Lower leg skin (tissue), 3 donors: Measurements from ENCODE around the gene PLEKHA8.

ENCODE experiments used
- POLR2A ChIP-seq, 2 donors: fragments of 450-650 bp; IDR thresholded peaks; one replicate each; pipeline ENCODE4 v1.6.1; 2016 to 2017; ENCODE audit warnings: antibody characterized with exemption in 2 of 2, mild to moderate bottlenecking in 1 of 2, moderate library complexity in 1 of 2
- TF ChIP-seq, protein P1 (sequence below), 3 donors: fragments of 450-650 bp; IDR thresholded peaks; one replicate each; pipeline ENCODE4 v1.5.1; 2016; ENCODE audit warnings: antibody characterized with exemption in 3 of 3, mild to moderate bottlenecking in 3 of 3, moderate library complexity in 2 of 3

DNA sequence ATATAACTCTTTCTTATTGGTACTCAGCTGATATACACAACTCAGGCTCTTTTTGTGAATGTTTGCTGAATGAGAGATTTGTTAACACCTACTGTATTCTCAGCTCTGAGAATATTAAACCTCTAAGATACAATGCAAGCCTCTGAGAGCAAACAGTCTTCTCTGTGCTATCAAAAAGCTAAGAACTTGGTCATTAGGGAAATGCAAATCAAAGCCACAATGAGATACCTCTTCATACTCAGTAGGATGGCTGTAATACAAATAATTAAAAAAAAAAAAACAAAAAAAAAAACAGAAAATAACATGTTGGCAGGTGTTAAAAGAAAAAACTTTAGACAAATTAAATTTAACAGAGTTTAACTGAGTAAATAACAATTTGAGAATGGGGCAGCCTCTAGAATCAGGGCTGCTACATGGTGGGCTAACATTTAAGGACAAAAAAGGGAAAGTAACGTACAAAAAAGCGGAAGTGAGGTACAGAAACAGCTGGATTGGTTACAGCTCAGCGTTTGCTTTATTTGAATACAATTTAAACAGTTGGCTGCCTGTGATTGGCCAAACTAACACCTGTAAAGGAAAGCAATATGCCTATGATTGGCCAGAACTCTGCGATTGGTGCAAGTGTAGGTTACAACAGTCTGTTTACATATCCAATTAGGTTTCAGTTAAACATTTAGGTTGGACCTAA, 91.8 kb downstream of the PLEKHA8 start:
- TF ChIP-seq, protein P1, sequence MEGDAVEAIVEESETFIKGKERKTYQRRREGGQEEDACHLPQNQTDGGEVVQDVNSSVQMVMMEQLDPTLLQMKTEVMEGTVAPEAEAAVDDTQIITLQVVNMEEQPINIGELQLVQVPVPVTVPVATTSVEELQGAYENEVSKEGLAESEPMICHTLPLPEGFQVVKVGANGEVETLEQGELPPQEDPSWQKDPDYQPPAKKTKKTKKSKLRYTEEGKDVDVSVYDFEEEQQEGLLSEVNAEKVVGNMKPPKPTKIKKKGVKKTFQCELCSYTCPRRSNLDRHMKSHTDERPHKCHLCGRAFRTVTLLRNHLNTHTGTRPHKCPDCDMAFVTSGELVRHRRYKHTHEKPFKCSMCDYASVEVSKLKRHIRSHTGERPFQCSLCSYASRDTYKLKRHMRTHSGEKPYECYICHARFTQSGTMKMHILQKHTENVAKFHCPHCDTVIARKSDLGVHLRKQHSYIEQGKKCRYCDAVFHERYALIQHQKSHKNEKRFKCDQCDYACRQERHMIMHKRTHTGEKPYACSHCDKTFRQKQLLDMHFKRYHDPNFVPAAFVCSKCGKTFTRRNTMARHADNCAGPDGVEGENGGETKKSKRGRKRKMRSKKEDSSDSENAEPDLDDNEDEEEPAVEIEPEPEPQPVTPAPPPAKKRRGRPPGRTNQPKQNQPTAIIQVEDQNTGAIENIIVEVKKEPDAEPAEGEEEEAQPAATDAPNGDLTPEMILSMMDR (IDR thresholded peaks at IDR 0.05): no peak
- TF ChIP-seq POLR2A (IDR thresholded peaks at IDR 0.05): no peak
